Amniotic epithelial cell (primary cell): Measurements from ENCODE around the gene SYTL1.
"Not testable (repeated sequence)": the region's sequence is repeated elsewhere in the genome, so short reads cannot be mapped to it uniquely, and the experiment has no call there.

ENCODE experiments used
- DNase-seq: peaks from one replicate; pipeline ENCODE4 v3.0.0-alpha.2; 2010; ENCODE audit warnings: low read depth

Gene SYTL1

DNA sequence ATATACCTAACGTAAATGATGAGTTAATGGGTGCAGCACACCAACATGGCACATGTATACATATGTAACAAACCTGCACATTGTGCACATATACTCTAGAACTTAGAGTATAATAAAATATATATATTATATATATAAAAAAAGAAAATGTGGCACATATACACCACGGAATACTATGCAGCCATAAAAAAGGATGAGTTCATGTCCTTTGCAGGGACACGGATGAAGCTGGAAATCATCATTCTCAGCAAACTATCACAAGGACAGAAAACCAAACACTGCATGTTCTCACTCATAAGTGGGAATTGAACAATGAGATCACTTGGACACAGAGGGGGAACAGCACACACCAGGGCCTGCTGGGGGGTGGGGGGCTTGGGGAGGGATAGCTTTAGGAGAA is 43.0 kb downstream of the SYTL1 start:
- not testable (repeated sequence) for DNase-seq

DNA sequence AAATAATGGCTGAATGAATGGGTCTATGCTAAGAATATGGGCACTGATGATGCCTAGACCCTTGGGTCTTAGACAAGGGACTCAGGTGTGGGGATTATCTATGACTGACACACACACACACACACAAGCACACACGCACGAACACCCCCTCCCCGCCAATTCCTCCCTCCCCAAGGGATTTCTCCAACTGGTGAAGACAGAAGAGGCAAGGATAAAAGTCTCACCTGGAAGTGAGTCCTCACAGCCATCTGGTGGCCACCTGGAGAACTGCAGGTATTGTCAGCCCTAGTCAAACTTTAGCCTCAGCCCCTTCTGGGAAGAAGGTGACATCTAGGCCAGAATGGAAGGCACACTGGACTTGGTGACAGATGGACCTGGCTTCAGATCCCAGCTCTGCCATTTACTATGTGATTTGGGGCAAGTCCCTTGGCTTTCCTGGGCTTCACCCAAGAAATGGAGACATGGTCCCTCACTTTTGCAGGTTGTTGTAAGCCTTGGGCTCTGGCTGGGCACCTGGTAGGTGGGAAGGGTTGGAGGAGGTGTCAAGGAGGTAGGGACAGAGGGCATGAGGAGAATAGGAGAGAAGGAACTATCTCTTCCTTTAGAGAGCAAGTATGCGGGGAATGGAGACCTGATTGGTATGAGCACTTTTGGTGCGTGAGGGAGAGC is 46.6 kb downstream of the SYTL1 start:
- DNase-seq, result peak; percentile 32

DNA sequence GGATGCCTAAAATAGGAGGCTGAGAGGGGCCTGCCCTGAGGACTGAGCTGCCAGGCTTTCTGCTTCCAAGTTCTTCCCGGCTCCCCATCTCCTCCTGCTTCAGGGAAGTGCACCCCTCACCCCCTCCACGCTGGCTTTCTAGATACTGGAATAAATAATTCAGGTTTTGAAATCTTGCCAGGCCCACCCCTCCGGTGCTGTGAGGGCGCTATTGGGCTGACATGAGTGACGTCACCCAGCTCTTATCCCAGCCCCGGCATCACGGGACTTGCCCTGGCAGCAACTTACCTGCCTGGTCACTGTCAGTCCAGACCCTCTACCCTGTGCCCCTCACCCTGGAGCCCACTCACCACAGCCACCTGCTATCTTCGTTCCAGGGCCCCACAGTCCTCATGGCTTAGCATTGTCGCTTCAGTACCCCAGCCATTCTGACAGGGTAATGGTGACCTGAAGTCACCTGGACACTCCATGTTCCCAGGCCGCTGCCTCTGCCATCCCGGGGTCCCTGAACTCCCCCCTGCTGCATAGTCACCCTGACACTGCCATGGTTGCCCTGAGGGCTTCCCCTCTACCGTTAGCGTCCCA is 49.8 kb downstream of the SYTL1 start:
- peak; percentile 64 for DNase-seq

DNA sequence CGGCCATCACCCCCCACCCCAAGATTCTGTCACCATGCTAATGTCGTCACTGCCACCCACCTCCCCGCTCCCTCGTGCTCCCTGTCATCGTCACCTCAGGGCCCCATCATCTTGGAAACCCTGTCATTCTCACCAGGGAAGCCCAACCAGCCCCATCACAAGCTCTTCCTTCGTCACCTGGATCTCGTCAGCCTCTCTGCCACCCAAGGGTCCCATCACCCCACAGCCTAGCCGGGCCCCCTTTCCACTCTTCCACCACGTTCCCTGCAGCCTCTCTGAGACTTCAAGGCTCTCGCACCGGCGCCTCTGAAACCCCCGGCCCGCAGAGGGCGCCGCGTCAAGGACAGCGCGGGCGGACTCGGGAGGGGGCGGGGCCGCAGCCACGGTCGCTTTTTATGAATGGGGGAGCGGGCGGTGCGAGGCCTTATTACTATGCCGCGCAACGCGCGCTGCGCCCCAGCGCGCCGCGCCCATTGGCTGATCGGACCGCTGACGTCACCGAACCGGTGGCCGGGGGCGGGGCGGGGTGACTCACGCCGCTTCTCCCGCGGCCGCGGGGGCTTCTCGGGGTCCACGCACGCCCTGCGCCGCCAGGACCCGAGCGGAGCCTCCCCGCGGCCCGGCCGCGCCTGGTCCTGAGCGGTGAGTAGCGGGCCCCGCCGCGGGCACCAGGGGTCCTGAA is 50.4 kb downstream of the SYTL1 start, which contains the start of gene GPR3:
GPR3 (plus strand) TSS at position 527 of the 682 bp plus-strand sequence. CDS start 1,177 bp downstream, outside the sequence.
- DNase-seq, result peak; percentile 83

DNA sequence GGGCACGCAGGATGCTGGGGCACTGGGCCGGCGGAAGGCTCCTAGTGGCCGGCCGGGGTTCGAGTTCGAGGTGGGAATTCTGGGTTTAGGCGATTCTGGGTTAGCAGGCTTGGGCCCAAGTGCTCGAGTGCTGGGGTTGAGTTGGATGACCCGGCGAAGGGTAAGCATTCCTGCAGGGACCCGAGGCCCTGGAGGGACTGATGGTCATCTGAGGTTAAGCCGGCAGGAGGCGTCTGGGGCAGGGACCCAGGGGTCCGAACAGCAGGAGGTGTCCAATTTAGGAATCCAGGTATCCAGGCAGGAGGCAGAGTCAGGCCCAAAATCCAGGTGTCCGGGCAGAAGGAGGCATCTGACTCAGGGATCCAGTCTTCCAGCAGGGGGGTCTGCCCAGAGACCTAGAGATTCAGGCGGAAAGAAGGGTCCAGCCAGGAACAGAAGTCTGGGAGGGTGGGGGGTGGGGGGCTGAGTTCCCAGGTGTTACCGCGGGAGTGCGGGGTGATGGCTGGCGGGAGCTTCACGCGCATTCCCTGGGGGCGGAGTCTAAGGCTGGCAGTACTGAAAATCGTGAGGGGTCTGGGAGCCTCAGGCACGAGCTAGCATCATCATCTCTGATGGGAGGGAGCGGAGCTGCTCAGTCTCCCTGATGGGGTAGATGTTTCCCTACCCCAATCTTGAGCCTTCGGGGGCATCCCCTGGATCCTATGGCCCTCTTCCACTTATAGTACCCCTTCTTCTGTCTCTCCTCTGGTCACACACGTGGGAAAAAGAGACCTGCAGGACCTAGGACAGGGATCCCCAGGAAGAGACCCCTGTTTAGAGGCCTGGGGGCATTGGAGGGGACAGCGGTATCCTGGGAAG is 51.2 kb downstream of the SYTL1 start:
- no peak for DNase-seq

DNA sequence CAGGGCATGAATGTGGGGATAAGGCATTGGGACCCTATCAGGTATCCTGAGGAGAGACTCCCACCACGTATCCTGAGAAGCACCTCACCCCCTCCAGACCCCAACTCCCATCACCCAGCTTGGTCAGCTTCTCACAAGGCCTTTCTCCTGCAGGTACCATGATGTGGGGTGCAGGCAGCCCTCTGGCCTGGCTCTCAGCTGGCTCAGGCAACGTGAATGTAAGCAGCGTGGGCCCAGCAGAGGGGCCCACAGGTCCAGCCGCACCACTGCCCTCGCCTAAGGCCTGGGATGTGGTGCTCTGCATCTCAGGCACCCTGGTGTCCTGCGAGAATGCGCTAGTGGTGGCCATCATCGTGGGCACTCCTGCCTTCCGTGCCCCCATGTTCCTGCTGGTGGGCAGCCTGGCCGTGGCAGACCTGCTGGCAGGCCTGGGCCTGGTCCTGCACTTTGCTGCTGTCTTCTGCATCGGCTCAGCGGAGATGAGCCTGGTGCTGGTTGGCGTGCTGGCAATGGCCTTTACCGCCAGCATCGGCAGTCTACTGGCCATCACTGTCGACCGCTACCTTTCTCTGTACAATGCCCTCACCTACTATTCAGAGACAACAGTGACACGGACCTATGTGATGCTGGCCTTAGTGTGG is 51.9 kb downstream of the SYTL1 start:
- no peak for DNase-seq

DNA sequence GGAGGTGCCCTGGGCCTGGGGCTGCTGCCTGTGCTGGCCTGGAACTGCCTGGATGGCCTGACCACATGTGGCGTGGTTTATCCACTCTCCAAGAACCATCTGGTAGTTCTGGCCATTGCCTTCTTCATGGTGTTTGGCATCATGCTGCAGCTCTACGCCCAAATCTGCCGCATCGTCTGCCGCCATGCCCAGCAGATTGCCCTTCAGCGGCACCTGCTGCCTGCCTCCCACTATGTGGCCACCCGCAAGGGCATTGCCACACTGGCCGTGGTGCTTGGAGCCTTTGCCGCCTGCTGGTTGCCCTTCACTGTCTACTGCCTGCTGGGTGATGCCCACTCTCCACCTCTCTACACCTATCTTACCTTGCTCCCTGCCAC is 52.4 kb downstream of the SYTL1 start:
- no peak for DNase-seq

DNA sequence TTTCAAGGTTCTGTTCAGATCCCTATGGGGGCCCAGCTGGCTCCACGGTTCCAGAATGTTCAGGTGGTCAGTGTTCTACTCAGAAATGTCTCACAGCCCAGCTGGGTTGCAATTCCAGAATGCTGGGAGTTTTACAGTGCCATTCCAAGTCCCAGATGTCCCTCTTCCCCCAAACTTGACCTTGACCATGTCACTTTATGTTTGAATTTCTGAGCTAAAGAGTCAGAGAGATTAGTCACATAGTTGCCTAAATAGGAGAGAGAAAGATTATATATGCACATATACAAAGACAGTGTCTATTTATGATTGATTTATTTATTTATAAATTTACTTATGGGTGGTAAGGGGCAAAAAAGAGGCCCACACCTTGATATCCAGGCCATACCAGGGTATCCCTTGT is 53.1 kb downstream of the SYTL1 start:
- no peak for DNase-seq

DNA sequence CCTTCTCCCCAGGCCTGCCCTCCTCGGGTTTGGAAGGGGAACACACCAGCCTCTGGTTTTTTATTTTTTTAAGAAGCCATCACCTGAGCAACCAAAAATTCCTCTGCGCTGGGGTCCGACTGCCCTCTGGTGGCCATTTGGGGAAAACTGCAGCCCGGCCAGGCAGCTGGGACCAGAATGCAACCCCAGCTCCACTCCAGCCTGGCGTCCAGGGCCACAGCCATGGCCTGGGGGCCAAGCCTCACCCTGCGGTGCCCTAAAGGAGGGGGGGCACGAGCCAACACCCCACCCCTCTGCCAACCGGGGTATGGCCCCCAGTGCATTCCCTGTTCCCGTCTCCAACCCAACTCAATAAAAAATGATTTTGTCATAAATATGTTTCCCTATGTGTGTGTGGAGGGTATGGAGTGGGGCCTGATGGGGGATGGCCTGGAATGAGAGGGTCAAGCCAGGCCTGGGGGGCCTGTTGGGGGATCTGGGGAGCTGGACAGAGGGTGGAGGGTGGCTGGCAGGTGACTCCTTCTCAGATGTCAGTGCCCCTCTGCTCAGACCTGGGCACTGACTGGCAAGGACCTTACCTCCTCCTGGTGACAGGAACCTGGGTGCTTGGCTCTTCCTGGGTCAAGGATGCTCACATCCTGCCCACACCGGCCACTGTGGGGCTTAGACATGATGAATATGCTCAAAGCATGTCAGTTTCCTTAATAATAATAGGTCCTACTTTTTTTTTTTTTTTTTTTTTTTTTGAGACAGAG is 53.8 kb downstream of the SYTL1 start:
- DNase-seq, result peak; percentile 27

DNA sequence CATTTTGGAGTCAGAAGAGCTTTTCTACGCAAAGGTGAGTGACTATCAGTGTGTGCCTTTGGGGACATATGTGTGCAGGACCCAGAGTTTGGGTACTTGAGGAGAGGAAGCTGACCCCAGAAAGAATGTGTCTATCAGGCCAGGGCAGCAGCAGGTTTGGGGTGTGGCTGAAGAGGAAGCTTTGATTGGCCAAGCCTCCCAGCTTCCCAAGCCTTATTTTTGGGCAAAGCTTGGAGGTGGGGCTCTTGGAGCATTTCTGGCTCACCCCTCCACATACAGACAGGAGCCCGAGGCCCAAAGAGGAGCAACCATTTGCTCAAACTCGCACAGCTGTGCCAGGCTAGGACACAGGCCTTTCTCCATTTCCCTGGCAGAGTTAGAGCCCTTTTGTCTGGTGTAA is 55.3 kb downstream of the SYTL1 start:
- no peak for DNase-seq

DNA sequence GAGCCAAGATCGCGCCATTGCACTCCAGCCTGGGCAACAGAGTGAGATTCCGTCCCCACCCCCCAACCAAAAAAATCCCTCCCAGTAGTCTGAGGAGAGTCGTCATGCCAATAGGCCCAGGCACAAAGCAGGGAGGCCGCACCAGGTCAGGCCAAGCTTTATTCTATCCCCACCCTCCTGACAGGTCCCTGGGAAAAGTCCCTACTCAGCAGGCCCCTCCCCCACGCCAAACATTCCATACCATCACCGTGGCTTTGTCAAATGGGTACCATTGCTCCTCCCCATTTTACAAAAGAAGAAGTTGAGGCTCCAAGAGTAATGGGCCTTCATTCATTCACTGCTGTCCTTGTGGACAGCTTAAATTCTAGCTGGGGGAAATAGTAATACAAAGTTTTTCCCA is 55.9 kb downstream of the SYTL1 start:
- no peak for DNase-seq

DNA sequence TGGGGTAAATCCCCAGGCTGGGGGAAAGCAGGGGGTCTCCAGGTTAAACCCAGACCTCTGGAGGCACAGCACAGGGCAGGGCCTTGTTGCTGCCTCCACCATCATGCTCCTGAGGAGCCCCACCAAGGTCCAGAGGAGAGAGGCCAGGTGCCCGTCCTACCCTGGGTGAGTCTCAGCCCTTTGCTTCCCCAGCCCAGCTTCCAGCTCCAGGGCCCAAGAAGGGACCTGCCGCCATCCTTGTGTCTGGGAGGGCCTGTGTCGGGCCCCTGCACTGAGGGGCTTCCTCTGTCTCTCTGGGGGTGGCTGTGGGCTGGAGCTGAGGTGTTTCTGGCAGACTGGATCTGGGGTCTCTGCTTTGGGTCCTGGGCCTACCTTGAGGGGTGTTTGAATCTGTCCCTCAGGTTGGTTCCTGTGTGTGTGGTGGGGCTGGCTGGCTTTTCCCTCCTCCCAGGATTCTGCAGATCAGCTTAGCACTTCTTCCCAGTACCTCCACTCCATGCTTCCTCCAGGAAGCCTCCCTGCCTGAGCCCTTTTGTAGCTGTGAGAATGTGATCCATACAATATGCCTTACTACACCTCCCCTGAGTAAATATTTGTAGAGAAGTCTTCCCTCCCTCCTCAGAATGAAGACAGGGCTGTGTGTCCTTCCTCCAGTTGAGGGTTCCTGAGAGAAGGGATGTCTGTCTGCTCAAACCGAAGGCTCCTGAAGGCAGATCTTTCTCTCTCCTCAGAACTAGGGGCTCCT is 56.8 kb downstream of the SYTL1 start:
- DNase-seq, result no peak

DNA sequence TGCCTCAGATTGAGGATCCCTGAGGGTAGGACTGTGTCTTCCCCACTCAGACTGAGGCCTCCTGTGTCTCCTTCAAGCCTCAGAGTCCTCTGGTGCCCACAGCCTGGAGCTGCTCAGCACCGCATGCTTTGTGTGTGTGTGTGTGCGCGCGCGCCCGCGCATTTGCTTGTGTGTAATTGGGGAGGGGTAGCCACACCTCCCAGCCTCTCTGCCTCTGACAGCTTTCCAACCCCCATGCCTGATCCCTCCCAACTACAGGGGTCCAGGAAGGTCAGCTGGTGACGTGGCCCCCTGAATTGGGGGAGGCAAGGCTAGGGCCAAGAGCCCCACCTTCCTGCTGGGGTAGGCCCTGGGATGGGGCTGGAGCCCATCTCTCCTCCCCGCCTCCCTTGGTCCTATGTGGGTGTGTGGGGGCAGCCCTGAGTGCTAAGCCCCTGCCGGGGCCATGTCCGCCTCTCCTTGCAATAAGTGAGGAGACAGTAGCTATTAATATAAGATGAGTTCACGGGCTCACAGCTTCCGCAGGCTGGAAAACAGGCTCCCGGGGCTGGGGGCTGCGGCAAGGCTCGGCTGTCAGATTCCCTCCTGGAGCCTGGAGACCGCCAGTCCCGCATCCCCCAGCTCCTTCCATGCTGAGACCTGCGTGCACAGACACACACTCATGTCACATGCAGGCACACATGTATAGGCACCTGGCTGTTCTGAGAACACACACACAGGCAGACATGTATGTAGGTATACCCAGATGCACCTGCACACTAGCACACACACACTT is 57.6 kb downstream of the SYTL1 start:
- DNase-seq, result no peak

DNA sequence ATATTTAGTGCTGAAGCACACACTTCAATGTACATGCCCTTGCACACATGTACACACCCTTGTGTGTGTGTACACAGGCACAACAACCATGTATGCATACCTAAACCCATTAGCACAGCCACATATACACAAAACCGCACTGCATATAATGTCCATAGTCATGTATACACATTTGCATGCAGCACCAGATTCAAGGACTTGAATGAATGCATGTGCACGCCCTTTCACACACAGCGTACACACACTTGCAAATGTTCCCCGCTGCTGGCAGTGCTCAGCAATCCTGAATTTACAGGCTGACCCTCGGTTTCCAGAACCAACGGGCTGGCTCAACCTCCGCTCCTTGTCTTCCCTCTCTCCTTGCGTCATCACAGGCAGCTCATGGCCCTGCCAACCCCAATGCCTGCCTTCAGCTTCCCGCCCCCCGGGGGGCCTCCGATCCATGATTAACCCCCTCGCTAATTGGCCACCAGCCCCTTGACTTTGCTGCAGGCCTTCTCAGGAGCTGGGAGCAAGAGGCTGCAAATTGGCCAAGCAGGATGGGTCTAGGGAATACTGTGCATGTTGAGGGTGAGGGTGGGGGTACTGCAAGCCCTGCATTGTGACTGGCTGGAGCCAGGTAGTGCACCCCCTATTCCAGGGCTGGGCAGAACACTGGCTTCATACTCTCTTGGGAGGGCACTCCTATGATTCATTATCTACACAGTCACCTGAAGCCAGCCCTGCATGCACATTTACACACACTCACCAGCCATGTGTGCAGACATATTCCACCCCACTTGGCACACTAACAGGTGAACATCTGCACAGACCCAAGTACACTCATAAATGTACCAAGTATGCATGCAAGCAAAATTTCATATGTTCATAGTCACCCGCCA is 58.5 kb downstream of the SYTL1 start:
- no peak for DNase-seq

DNA sequence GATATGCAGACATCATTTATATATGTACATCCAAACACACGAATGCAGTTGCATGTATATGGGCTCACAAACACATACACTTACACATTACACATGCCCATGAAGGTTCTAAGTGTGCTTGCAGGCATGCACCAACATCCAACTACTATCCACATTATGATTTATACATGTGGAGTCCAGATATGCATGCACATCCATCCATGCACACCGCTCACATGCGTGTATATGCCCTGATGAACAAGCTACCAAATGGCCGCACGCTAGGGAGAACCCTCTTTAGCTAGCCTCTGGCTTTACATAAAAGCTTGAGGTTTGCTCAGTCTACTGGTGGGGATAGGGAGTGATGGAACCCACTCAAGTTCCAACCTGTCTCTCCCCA is 59.1 kb downstream of the SYTL1 start:
- no peak for DNase-seq

DNA sequence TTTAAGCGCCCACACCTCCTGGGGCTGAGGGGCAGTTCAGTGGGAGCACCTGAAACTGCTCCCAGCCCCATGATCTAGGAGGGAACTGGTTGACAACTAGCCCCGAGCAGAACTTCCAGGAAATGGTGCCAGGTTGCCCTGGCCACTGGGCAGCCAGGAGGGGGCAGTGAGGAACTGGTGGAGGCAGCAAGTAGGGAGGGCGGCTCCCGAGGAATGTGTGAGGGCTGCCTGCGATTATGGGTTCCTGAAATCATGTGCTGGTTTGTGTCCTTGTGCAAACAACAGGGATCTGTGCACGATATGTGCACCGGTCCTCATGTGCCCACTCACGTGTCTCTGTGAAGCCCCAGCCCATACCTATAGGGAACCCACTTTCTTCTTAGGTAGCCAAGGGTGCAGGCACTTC is 60.5 kb downstream of the SYTL1 start:
- peak; percentile 75 for DNase-seq

DNA sequence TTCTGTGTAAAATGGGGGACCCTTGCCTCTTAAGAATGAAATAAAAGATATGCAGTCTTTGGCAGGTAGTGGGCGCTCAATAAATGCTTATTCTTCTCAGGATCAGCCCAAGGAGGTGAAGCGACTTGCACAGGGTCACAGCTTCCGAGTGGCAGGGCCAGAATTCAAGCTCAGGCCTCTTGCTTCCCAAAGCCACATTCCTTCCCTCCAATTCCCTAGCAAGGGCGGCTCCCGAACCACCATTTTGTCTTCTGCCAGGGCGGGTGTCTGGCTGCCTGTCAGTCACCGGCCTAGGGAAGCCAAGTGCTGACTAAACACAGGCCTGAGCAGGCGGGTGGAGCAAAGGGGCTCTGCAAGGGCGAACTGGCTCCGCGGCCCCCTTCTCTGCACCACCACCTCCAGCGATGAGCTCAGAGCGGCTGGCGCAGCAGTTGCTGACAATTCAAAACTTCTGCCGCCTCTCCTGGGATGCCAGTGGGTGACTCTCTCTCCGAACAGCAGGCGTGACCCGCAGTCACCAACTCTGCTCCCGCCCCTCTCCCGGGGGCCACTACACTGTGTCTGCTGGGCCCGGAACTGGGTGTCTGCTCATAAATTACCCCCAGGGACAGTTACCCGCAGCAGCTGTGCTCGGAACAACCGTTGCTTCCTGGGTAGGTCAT is 61.4 kb downstream of the SYTL1 start:
- peak; percentile 57 for DNase-seq
